Breast epithelium (tissue), 4 donors: ENCODE data around the gene SLIT1. TPM values are rescaled to one million over a fixed set of nuclear protein-coding genes. Genes with fewer than 3 reads are reported as not detected.

Experiments used
- DNase-seq, 2 donors: peaks; one replicate each; pipeline ENCODE4 v3.0.0-alpha.2; 2019; ENCODE audit warnings: low spot score in 2 of 2
- H3K27ac ChIP-seq, 2 donors: fragments of 200-600 bp; sonication (generic) in 1 of 2; one replicate each; pipeline ENCODE4 v1.5.1; 2016 to 2019; ENCODE audit warnings: mild to moderate bottlenecking in 1 of 2
- H3K27me3 ChIP-seq, 2 donors: fragments of 200-600 bp; sonication (generic) in 1 of 2; one replicate each; pipeline versions ENCODE4 v1.5.1 to v1.6.0; 2017 to 2019; ENCODE audit warnings: control low read depth in 1 of 2, mild to moderate bottlenecking in 1 of 2
- H3K36me3 ChIP-seq: fragments of 200-600 bp; one replicate; pipeline ENCODE4 v1.5.1; 2019
- H3K4me1 ChIP-seq, 2 donors: fragments of 200-600 bp; sonication (generic); one replicate each; pipeline ENCODE4 v1.5.1; 2016 to 2019; ENCODE audit warnings: control low read depth in 1 of 2
- H3K4me3 ChIP-seq, 3 donors: fragments of 200-600 bp; sonication (generic); 1 replicate in 2 of 3; 2 replicates in 1 of 3; pipeline ENCODE4 v1.5.1; 2016 to 2019; ENCODE audit warnings: mild to moderate bottlenecking in 3 of 3, moderate library complexity in 2 of 3
- H3K9me3 ChIP-seq, 2 donors: fragments of 200-600 bp; sonication (generic) in 1 of 2; one replicate each; pipeline ENCODE4 v1.5.1; 2016 to 2019; ENCODE audit warnings: control low read depth in 1 of 2
- POLR2A ChIP-seq: fragments of 450-650 bp; IDR thresholded peaks from one replicate; pipeline ENCODE4 v1.6.1; 2016; ENCODE audit warnings: antibody characterized with exemption, mild to moderate bottlenecking, moderate library complexity
- POLR2AphosphoS5 ChIP-seq, 3 donors: sonication (generic); formaldehyde crosslinking; IDR thresholded peaks; one replicate each; pipeline ENCODE4 v1.6.1; 2017; ENCODE audit warnings: antibody characterized with exemption in 3 of 3
- intact Hi-C: fragments of 100-400 bp; cut with DNase I; formaldehyde crosslinking; loops from one replicate; pipeline ENCODE4 v1.15.1; 2023; ENCODE audit warnings: low total_unique reads
- total RNA-seq, 3 donors: library from RNA; depleted of rRNA; stranded (reverse); fragments of >200 nt; gene quantifications; one replicate each; pipeline ENCODE4 v1.1.0, GENCODE V29; 2016
- TF ChIP-seq, protein P1 (sequence below), 3 donors: fragments of 450-650 bp; IDR thresholded peaks; one replicate each; pipeline ENCODE4 v1.5.1; 2016 to 2017; ENCODE audit warnings: antibody characterized with exemption in 3 of 3, mild to moderate bottlenecking in 3 of 3, moderate library complexity in 3 of 3

The SLIT1 gene
- total RNA-seq, 3 donors from 2014 or later: under 0.01 to 0.44 (median 0.16) TPM

DNA sequence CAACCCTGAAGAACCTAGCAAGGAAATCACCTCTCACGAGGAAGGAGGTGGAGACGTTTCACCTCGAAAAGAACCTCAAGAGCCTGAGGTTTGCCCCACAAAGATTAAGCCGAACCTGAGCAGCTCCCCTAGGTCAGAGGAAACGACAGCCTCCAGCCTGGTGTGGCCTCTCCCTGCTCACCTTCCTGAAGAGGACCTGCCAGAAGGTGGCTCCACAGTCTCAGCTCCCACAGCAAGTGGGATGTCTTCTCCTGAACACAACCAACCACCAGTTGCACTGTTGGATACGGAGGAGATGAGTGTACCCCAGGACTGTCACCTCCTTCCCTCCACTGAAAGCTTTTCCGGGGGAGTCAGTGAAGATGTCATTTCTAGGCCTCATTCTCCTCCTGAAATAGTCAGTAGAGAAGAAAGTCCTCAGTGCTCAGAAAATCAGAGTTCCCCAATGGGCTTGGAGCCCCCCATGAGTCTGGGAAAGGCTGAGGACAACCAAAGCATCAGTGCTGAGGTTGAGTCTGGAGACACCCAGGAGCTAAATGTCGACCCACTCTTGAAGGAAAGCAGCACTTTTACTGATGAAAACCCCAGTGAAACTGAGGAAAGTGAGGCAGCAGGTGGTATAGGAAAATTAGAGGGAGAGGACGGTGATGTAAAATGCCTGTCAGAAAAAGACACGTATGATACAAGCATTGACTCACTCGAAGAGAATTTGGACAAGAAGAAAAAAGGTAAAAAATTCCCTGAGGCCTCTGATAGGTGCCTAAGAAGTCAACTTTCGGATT, 203.4 kb downstream of the SLIT1 start:
- H3K36me3 ChIP-seq: no peaks in the 10 kb centered on the region
- intact Hi-C loops: no loop called here
- TF ChIP-seq POLR2AphosphoS5 (IDR thresholded peaks at IDR 0.05): no peak
- TF ChIP-seq, protein P1, sequence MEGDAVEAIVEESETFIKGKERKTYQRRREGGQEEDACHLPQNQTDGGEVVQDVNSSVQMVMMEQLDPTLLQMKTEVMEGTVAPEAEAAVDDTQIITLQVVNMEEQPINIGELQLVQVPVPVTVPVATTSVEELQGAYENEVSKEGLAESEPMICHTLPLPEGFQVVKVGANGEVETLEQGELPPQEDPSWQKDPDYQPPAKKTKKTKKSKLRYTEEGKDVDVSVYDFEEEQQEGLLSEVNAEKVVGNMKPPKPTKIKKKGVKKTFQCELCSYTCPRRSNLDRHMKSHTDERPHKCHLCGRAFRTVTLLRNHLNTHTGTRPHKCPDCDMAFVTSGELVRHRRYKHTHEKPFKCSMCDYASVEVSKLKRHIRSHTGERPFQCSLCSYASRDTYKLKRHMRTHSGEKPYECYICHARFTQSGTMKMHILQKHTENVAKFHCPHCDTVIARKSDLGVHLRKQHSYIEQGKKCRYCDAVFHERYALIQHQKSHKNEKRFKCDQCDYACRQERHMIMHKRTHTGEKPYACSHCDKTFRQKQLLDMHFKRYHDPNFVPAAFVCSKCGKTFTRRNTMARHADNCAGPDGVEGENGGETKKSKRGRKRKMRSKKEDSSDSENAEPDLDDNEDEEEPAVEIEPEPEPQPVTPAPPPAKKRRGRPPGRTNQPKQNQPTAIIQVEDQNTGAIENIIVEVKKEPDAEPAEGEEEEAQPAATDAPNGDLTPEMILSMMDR (IDR thresholded peaks at IDR 0.05): no peak
- TF ChIP-seq POLR2A: no peak
- H3K4me3 ChIP-seq: no peak overlapping the region
- H3K27me3 ChIP-seq: no peaks in the 10 kb centered on the region
- DNase-seq: no peak
- H3K27ac ChIP-seq: no peak overlapping the region
- no peaks in the 10 kb centered on the region for H3K4me1 ChIP-seq
- no peaks in the 10 kb centered on the region for H3K9me3 ChIP-seq

GRCh38 chr10:96978621-96979154, 207.1 kb downstream of the SLIT1 start:
- TF ChIP-seq POLR2A (no peak), POLR2AphosphoS5 (IDR thresholded peaks at IDR 0.05) (no peak)
- TF ChIP-seq, protein P1 (IDR thresholded peaks at IDR 0.05): no peak

DNA sequence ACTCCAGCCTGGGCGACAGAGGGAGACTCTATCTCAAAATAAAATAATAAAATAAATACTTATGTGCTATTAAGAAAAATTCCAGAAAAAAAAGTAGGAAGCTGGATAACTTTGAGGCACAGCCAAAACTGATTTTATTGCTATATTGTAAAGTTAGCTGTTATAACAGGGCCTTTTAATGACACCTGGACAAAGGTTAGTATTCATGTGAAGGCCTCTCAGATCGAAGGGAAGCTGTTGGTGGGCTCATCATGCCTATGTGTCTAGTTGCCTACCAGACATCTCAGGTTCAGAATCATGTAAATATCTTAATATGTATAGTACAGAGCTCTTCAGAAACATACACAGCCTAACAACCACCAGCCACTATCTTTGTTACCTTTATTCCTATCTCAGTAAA, 210.6 kb downstream of the SLIT1 start:
- no peaks in the 10 kb centered on the region for H3K9me3 ChIP-seq
- TF ChIP-seq POLR2AphosphoS5 (IDR thresholded peaks at IDR 0.05): no peak
- TF ChIP-seq, protein P1 (IDR thresholded peaks at IDR 0.05): no peak
- no peak for TF ChIP-seq POLR2A
- H3K4me3 ChIP-seq: no peak overlapping the region
- intact Hi-C loops: no loop called here
- no peak for DNase-seq
- H3K27ac ChIP-seq: no peak overlapping the region
- no peaks in the 10 kb centered on the region for H3K4me1 ChIP-seq
- H3K27me3 ChIP-seq: no peaks in the 10 kb centered on the region
- no peaks in the 10 kb centered on the region for H3K36me3 ChIP-seq

More at GRCh38 chr10:96978621-96979154, 207.1 kb downstream of the SLIT1 start:
- H3K36me3 ChIP-seq: no peaks in the 10 kb centered on the region
- H3K27me3 ChIP-seq: no peaks in the 10 kb centered on the region
- intact Hi-C loops: no loop called here
- no peaks in the 10 kb centered on the region for H3K4me1 ChIP-seq
- DNase-seq: no peak
- no peak overlapping the region for H3K4me3 ChIP-seq
- H3K27ac ChIP-seq: no peak overlapping the region
- H3K9me3 ChIP-seq: no peaks in the 10 kb centered on the region

DNA sequence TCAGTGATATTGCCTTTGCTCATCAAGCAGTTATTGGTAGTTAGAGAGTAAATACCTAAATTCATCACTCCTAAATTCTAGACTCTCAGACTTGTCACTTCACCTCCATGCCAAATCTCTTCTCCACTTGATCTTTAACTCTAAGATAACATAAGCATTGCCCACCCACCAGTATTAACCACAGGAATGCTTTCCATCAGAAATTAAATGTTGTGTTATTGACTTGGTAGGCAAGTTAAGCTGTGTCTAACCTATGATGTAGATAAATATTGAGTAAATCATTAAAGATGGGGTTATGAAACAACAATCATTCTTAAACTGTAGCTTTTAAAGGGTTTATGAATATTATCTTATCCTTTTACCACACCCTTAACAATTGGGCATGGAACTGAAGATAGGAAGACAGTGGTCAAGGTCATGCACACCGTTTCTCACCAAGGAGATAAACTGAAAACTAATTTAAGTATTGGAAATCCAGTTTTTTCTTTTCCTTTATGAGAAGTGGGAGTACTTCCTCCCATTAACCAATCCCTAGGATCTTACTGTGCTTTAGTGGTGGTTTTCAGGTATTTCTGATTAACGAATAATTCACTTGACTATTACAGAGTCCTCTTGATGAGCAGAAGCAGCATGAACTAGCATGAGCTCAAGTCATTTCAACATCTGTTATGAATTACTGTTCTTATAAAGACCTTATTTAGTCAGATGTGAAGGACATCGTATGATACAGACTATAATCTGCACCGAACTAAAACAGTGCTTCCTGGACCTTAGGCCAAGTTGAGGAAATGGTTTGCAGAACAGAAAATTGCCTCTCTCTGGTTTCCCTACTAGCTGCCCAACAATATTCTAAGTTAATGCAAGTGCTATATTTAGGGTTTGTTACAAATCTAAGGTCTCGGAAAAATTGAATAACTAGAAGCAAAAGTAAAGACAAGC, 211.7 kb downstream of the SLIT1 start:
- TF ChIP-seq POLR2AphosphoS5 (IDR thresholded peaks at IDR 0.05) (no peak), POLR2A (no peak)
- TF ChIP-seq, protein P1 (IDR thresholded peaks at IDR 0.05): no peak

More for the DNA sequence above, 211.7 kb downstream of the SLIT1 start:
- intact Hi-C loops: no loop called here
- Histone ChIP-seq H3K27ac (no peak overlapping the region), H3K27me3 (no peaks in the 10 kb centered on the region), H3K36me3 (no peaks in the 10 kb centered on the region), H3K4me3 (no peak overlapping the region), H3K9me3 (no peaks in the 10 kb centered on the region), H3K4me1 (no peaks in the 10 kb centered on the region)
- no peak for DNase-seq
